Prostate gland (tissue), 2 donors: ENCODE measurements around the gene SLC1A7.

Experiments
- POLR2A ChIP-seq: fragments of 450-650 bp; IDR thresholded peaks from one replicate; pipeline ENCODE4 v1.6.1; 2016; ENCODE audit warnings: antibody characterized with exemption, mild to moderate bottlenecking
- POLR2AphosphoS5 ChIP-seq: sonication (generic); formaldehyde crosslinking; IDR thresholded peaks from one replicate; pipeline ENCODE4 v1.6.1; 2017; ENCODE audit warnings: antibody characterized with exemption
- TF ChIP-seq, protein P1 (sequence below), 4 experiments: fragments of 200-600 bp in 2 of 4; fragments of 450-650 bp in 2 of 4; sonication (generic) in 2 of 4; IDR thresholded peaks; 1 replicate in 3 of 4; 2 replicates in 1 of 4; pipeline ENCODE4 v1.5.1; 2016 to 2019; ENCODE audit warnings: antibody characterized with exemption in 4 of 4, mild to moderate bottlenecking in 2 of 4, moderate library complexity in 2 of 4

DNA sequence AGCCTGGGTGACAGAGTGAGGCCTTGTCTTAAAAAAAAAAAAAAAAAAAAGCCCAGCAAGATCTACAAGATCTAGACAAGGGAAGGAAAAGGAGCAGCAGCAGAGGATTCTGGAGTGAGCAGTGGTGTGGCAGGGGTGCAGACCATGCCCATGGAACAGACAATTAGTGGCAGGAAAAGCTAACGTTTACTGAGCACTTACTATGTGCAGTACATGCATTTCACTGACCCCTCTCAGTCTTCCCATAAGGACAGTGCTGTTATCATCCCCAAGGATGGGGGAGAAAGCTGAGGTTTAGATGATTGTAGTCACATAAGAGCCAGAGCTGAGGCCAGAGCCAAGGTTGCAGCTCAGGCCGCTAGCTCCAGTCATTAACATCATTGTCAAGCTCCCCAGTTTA lies 74.6 kb downstream of the SLC1A7 start:
- TF ChIP-seq, protein P1, sequence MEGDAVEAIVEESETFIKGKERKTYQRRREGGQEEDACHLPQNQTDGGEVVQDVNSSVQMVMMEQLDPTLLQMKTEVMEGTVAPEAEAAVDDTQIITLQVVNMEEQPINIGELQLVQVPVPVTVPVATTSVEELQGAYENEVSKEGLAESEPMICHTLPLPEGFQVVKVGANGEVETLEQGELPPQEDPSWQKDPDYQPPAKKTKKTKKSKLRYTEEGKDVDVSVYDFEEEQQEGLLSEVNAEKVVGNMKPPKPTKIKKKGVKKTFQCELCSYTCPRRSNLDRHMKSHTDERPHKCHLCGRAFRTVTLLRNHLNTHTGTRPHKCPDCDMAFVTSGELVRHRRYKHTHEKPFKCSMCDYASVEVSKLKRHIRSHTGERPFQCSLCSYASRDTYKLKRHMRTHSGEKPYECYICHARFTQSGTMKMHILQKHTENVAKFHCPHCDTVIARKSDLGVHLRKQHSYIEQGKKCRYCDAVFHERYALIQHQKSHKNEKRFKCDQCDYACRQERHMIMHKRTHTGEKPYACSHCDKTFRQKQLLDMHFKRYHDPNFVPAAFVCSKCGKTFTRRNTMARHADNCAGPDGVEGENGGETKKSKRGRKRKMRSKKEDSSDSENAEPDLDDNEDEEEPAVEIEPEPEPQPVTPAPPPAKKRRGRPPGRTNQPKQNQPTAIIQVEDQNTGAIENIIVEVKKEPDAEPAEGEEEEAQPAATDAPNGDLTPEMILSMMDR (IDR thresholded peaks at IDR 0.05): no peak
- TF ChIP-seq POLR2A (no peak), POLR2AphosphoS5 (no peak)
